ENCODE results near the gene NSMCE1.
"Not testable (repeated sequence)": the region's sequence is repeated elsewhere in the genome, so short reads cannot be mapped to it uniquely, and the experiment has no call there.

NSMCE1 gene

GRCh38 chr16:27214084-27214961, 54.2 kb downstream of the NSMCE1 start:
- no peak for DNase-seq (ENCODE audit: low spot score)

GRCh38 chr16:27211026-27211425, 57.5 kb downstream of the NSMCE1 start:
- DNase-seq (ENCODE audit: low spot score): no peak

- DNase-seq (ENCODE audit: low spot score): no peak
Observed at GRCh38 chr16:27210174-27210573, 58.4 kb downstream of the NSMCE1 start.

GRCh38 chr16:27209591-27209990, 59.0 kb downstream of the NSMCE1 start:
- DNase-seq (ENCODE audit: low spot score): no peak

- no peak for DNase-seq (ENCODE audit: low spot score)
Observed at GRCh38 chr16:27208796-27209195, 59.8 kb downstream of the NSMCE1 start.

GRCh38 chr16:27208081-27208680, 60.4 kb downstream of the NSMCE1 start:
- no peak for DNase-seq (ENCODE audit: low spot score)

- not testable (repeated sequence) for DNase-seq (ENCODE audit: low spot score)
Observed at GRCh38 chr16:27207121-27207520, 61.5 kb downstream of the NSMCE1 start.

GRCh38 chr16:27205423-27206065, 63.0 kb downstream of the NSMCE1 start:
- no peak for DNase-seq (ENCODE audit: low spot score)

- DNase-seq (ENCODE audit: low spot score): no peak
Observed at GRCh38 chr16:27204312-27204915, 64.2 kb downstream of the NSMCE1 start.

- DNase-seq (ENCODE audit: low spot score): peak; percentile 100
Observed at GRCh38 chr16:27203507-27204311, 64.9 kb downstream of the NSMCE1 start, which contains the start of gene KDM8. KDM8 (plus strand) TSS chr16:27203526; CDS start chr16:27210124, 6,598 bp downstream.

- DNase-seq (ENCODE audit: low spot score): peak; percentile 89
Observed at GRCh38 chr16:27202923-27203506, 65.6 kb downstream of the NSMCE1 start.

- DNase-seq (ENCODE audit: low spot score): not testable (repeated sequence)
Observed at GRCh38 chr16:27200914-27201313, 67.7 kb downstream of the NSMCE1 start.

GRCh38 chr16:27199736-27200135, 68.8 kb downstream of the NSMCE1 start:
- DNase-seq (ENCODE audit: low spot score): peak; percentile 69

- DNase-seq (ENCODE audit: low spot score): no peak
Observed at GRCh38 chr16:27199235-27199586, 69.4 kb downstream of the NSMCE1 start.

GRCh38 chr16:27198451-27199234, 69.9 kb downstream of the NSMCE1 start:
- no peak for DNase-seq (ENCODE audit: low spot score)

- no peak for DNase-seq (ENCODE audit: low spot score)
Observed at GRCh38 chr16:27197004-27197403, 71.6 kb downstream of the NSMCE1 start.

GRCh38 chr16:27195941-27196595, 72.5 kb downstream of the NSMCE1 start:
- peak; percentile 82 for DNase-seq (ENCODE audit: low spot score)

GRCh38 chr16:27195076-27195741, 73.4 kb downstream of the NSMCE1 start:
- DNase-seq (ENCODE audit: low spot score): no peak

- no peak for DNase-seq (ENCODE audit: low spot score)
Observed at GRCh38 chr16:27193300-27193990, 75.1 kb downstream of the NSMCE1 start.
